Endothelial cell (in vitro differentiated cells): ENCODE data around the gene SPAM1. TPM values are rescaled to one million over a fixed set of nuclear protein-coding genes. Genes with fewer than 3 reads are reported as not detected.

Experiments
- DNase-seq: peaks from one replicate; pipeline ENCODE4 v3.0.0; 2021; ENCODE audit warnings: low spot score
- H3K27ac Mint-ChIP-seq: one replicate; pipeline ENCODE4 v1.8.0; 2021; ENCODE audit warnings: mixed read lengths, inconsistent platforms; ENCODE audit not compliant: unreplicated experiment
- H3K27me3 Mint-ChIP-seq: one replicate; pipeline ENCODE4 v1.8.0; 2021; ENCODE audit warnings: mild to moderate bottlenecking, moderate library complexity, mixed read lengths, inconsistent platforms; ENCODE audit not compliant: unreplicated experiment
- H3K36me3 Mint-ChIP-seq: one replicate; pipeline ENCODE4 v1.8.0; 2021; ENCODE audit warnings: mild to moderate bottlenecking, low read depth, mixed read lengths, inconsistent platforms; ENCODE audit not compliant: unreplicated experiment
- H3K4me1 Mint-ChIP-seq: one replicate; pipeline ENCODE4 v1.8.0; 2021; ENCODE audit warnings: mild to moderate bottlenecking, mixed read lengths, inconsistent platforms; ENCODE audit not compliant: unreplicated experiment
- H3K4me3 Mint-ChIP-seq: one replicate; pipeline ENCODE4 v1.8.0; 2021; ENCODE audit warnings: mild to moderate bottlenecking, mixed read lengths, inconsistent platforms; ENCODE audit not compliant: unreplicated experiment
- H3K9me3 Mint-ChIP-seq: one replicate; pipeline ENCODE4 v1.8.0; 2021; ENCODE audit warnings: mixed read lengths, inconsistent platforms; ENCODE audit not compliant: unreplicated experiment
- CTCF ChIP-seq: fragments of 200-600 bp; sonication (generic); IDR thresholded peaks from one replicate; pipeline ENCODE4 v1.5.0; 2021; ENCODE audit warnings: antibody characterized with exemption; ENCODE audit not compliant: unreplicated experiment
- total RNA-seq: library from RNA; stranded (reverse); fragmentation: NEBNext Ultra II Directional; extraction: Animal tissue kit (Norgen Biotek cat#: 25700); gene quantifications from one replicate; pipeline ENCODE4 v1.2.1, GENCODE V29; 2021; ENCODE audit not compliant: unreplicated experiment

Gene SPAM1
- total RNA-seq, 1 donor from 2014 or later = not detected

GRCh38 chr7:123977081-123977480 is 52.0 kb downstream of the SPAM1 start:
- H3K27ac Mint-ChIP-seq = no peak overlapping the region
- no peaks in the 10 kb centered on the region for H3K4me1 Mint-ChIP-seq
- H3K4me3 Mint-ChIP-seq = no peak overlapping the region
- TF ChIP-seq CTCF = no peak
- H3K27me3 Mint-ChIP-seq = peaks cover 1% of the 10 kb centered on the region
- DNase-seq = no peak
- H3K36me3 Mint-ChIP-seq = no peaks in the 10 kb centered on the region
- no peaks in the 10 kb centered on the region for H3K9me3 Mint-ChIP-seq

- no peak for TF ChIP-seq CTCF
- H3K36me3 Mint-ChIP-seq = no peaks in the 10 kb centered on the region
- H3K27me3 Mint-ChIP-seq = peaks cover 1% of the 10 kb centered on the region
- H3K27ac Mint-ChIP-seq = no peak overlapping the region
- no peaks in the 10 kb centered on the region for H3K4me1 Mint-ChIP-seq
- H3K4me3 Mint-ChIP-seq = no peak overlapping the region
- no peaks in the 10 kb centered on the region for H3K9me3 Mint-ChIP-seq
- DNase-seq = no peak
Observed at GRCh38 chr7:123979876-123980275, 54.8 kb downstream of the SPAM1 start.

- H3K36me3 Mint-ChIP-seq = no peaks in the 10 kb centered on the region
- no peak overlapping the region for H3K4me3 Mint-ChIP-seq
- TF ChIP-seq CTCF = no peak
- H3K27me3 Mint-ChIP-seq = no peaks in the 10 kb centered on the region
- H3K4me1 Mint-ChIP-seq = no peaks in the 10 kb centered on the region
- DNase-seq = no peak
- H3K27ac Mint-ChIP-seq = no peak overlapping the region
- no peaks in the 10 kb centered on the region for H3K9me3 Mint-ChIP-seq
Observed at GRCh38 chr7:123987445-123987844, 62.4 kb downstream of the SPAM1 start.

- no peak for DNase-seq
- no peak for TF ChIP-seq CTCF
- Mint-ChIP-seq H3K9me3 (no peaks in the 10 kb centered on the region), H3K27ac (no peak overlapping the region), H3K4me3 (no peak overlapping the region), H3K36me3 (no peaks in the 10 kb centered on the region), H3K4me1 (no peaks in the 10 kb centered on the region), H3K27me3 (no peaks in the 10 kb centered on the region)
Observed at GRCh38 chr7:123992913-123993518, 68.0 kb downstream of the SPAM1 start.

- no peaks in the 10 kb centered on the region for H3K9me3 Mint-ChIP-seq
- H3K27ac Mint-ChIP-seq = no peak overlapping the region
- no peaks in the 10 kb centered on the region for H3K4me1 Mint-ChIP-seq
- TF ChIP-seq CTCF = no peak
- no peak overlapping the region for H3K4me3 Mint-ChIP-seq
- no peaks in the 10 kb centered on the region for H3K36me3 Mint-ChIP-seq
- H3K27me3 Mint-ChIP-seq = no peaks in the 10 kb centered on the region
- no peak for DNase-seq
Observed at GRCh38 chr7:123993996-123994395, 69.0 kb downstream of the SPAM1 start.
